H1 (cell line): Measurements from ENCODE around the gene MEF2D. TPM values are rescaled to one million over a fixed set of nuclear protein-coding genes. Genes with fewer than 3 reads are reported as not detected.

Source experiments
- CTCF ChIA-PET: fragments of 300-600 bp; sonication (Branson Sonifier 250); formaldehyde crosslinking; loops from one replicate; lab custom pipeline; 2021; ENCODE audit not compliant: partially characterized antibody; lab: Charles Lee
- POLR2A ChIA-PET: fragments of 300-600 bp; sonication (Branson Sonifier 250); formaldehyde crosslinking; loops from one replicate; lab custom pipeline; 2021; ENCODE audit warnings: inconsistent platforms; ENCODE audit not compliant: partially characterized antibody; lab: Charles Lee
- DNase-seq, 2 experiments: peaks; one replicate each; pipeline versions ENCODE4 v3.0.0 to v3.0.0-alpha.2; 2010 to 2022; ENCODE audit warnings: low spot score in 2 of 2, low read depth in 1 of 2, mixed read lengths in 1 of 2
- FAIRE-seq: peaks from 2 replicates; lab custom pipeline; 2011; peaks lifted over from hg19 to GRCh38; lab: Jason Lieb, UNC
- H2AFZ ChIP-seq: 2 replicates; pipeline ENCODE4 v1.8.1; 2012; ENCODE audit warnings: low read length, inconsistent platforms
- H2AK5ac ChIP-seq: 2 replicates; pipeline ENCODE4 v1.6.1; 2013; ENCODE audit warnings: low read depth, low read length
- H2BK120ac ChIP-seq: replicated peaks from 2 replicates; pipeline ENCODE3; 2013; ENCODE audit warnings: low read depth, low read length, inconsistent platforms
- H2BK12ac ChIP-seq: 2 replicates; pipeline ENCODE4 v1.6.1; 2013; ENCODE audit warnings: low read depth, low read length
- H2BK15ac ChIP-seq: 2 replicates; pipeline ENCODE4 v1.6.1; 2013; ENCODE audit warnings: low read length
- H2BK20ac ChIP-seq: 2 replicates; pipeline ENCODE4 v1.6.1; 2013; ENCODE audit warnings: low read length
- H2BK5ac ChIP-seq: 2 replicates; pipeline ENCODE4 v1.6.1; 2013; ENCODE audit warnings: low read depth, low read length
- H3K14ac ChIP-seq: 2 replicates; pipeline ENCODE4 v1.6.1; 2013; ENCODE audit warnings: inconsistent platforms; ENCODE audit not compliant: insufficient read length
- H3K18ac ChIP-seq: 2 replicates; pipeline ENCODE4 v1.6.1; 2013; ENCODE audit warnings: low read length; ENCODE audit errors: extremely low read depth
- H3K23ac ChIP-seq: 2 replicates; pipeline ENCODE4 v1.6.1; 2013; ENCODE audit warnings: inconsistent platforms; ENCODE audit not compliant: insufficient read length
- H3K23me2 ChIP-seq: 2 replicates; pipeline ENCODE4 v1.6.1; 2013; ENCODE audit warnings: low read depth, low read length
- H3K27ac ChIP-seq: 2 replicates; pipeline ENCODE4 v1.6.1; 2011; ENCODE audit warnings: low read depth, low read length, inconsistent platforms
- H3K27me3 ChIP-seq, 4 experiments: replicated peaks in 1 of 4; 1 replicate in 1 of 4; 2 replicates in 3 of 4; pipeline versions ENCODE4 v1.6.1 to v1.8.1; 2011 to 2013; ENCODE audit warnings: low read length in 3 of 4, mild to moderate bottlenecking in 3 of 4, inconsistent platforms in 2 of 4, mixed read lengths in 2 of 4, moderate library complexity in 1 of 4; ENCODE audit not compliant: control insufficient read depth in 3 of 4, insufficient read depth in 3 of 4; ENCODE audit errors: extremely low read depth in 1 of 4
- H3K36me3 ChIP-seq, 4 experiments: 2 replicates each; pipeline versions ENCODE4 v1.6.1 to v1.8.1; 2011 to 2013; ENCODE audit warnings: mild to moderate bottlenecking in 4 of 4, low read length in 3 of 4, moderate library complexity in 2 of 4, control low read depth in 1 of 4, inconsistent platforms in 1 of 4; ENCODE audit not compliant: insufficient read depth in 4 of 4, control insufficient read depth in 2 of 4
- H3K4ac ChIP-seq: replicated peaks from 2 replicates; pipeline ENCODE3; 2013; ENCODE audit warnings: low read length, low read depth, mixed read lengths, inconsistent platforms; ENCODE audit not compliant: insufficient read length
- H3K4me1 ChIP-seq, 4 experiments: replicated peaks in 1 of 4; 1 replicate in 1 of 4; 2 replicates in 3 of 4; pipeline versions ENCODE4 v1.6.1 to v1.8.1; 2011 to 2013; ENCODE audit warnings: low read length in 3 of 4, inconsistent platforms in 2 of 4, mixed read lengths in 1 of 4; ENCODE audit not compliant: insufficient read depth in 4 of 4, control insufficient read depth in 3 of 4
- H3K4me2 ChIP-seq, 2 experiments: 2 replicates each; pipeline versions ENCODE4 v1.6.1 to v1.8.1; 2011 to 2013; ENCODE audit warnings: low read depth in 2 of 2, low read length in 2 of 2, control low read depth in 1 of 2, inconsistent platforms in 1 of 2, mild to moderate bottlenecking in 1 of 2; ENCODE audit not compliant: insufficient read depth in 1 of 2
- H3K4me3 ChIP-seq, 4 experiments: fragments of 200-600, 300-600 bp in 1 of 4; sonication (generic), shearing (Covaris generic), sonication (Bioruptor Twin) in 1 of 4; 2 replicates each; pipeline versions ENCODE4 v1.5.1 to v1.8.1; 2011 to 2016; ENCODE audit warnings: low read length in 4 of 4, low read depth in 3 of 4, control low read depth in 2 of 4, inconsistent platforms in 2 of 4, mild to moderate bottlenecking in 2 of 4, mixed read lengths in 1 of 4, moderate library complexity in 1 of 4; ENCODE audit not compliant: insufficient read depth in 2 of 4; ENCODE audit errors: extremely low read depth in 1 of 4
- H3K56ac ChIP-seq: replicated peaks from 2 replicates; pipeline ENCODE3; 2013; ENCODE audit warnings: low read depth, mild to moderate bottlenecking, mixed read lengths, low read length, inconsistent platforms; ENCODE audit not compliant: insufficient read length
- H3K79me1 ChIP-seq: 2 replicates; pipeline ENCODE4 v1.6.1; 2013; ENCODE audit warnings: low read depth, low read length, control low read depth
- H3K79me2 ChIP-seq, 2 experiments: 2 replicates each; pipeline versions ENCODE4 v1.6.1 to v1.8.1; 2012 to 2013; ENCODE audit warnings: low read length in 2 of 2, mild to moderate bottlenecking in 2 of 2, inconsistent platforms in 1 of 2; ENCODE audit not compliant: insufficient read depth in 2 of 2, control insufficient read depth in 1 of 2
- H3K9ac ChIP-seq, 4 experiments: replicated peaks in 1 of 4; 1 replicate in 1 of 4; 2 replicates in 3 of 4; pipeline versions ENCODE4 v1.6.1 to v1.8.1; 2011 to 2013; ENCODE audit warnings: low read depth in 3 of 4, low read length in 3 of 4, control low read depth in 2 of 4, mild to moderate bottlenecking in 2 of 4, moderate library complexity in 2 of 4, inconsistent platforms in 1 of 4; ENCODE audit errors: extremely low read depth in 1 of 4
- H3K9me3 ChIP-seq, 2 experiments: 2 replicates each; pipeline versions ENCODE4 v1.6.1 to v1.8.1; 2012 to 2013; ENCODE audit warnings: mild to moderate bottlenecking in 2 of 2, moderate library complexity in 2 of 2, control low read depth in 1 of 2, inconsistent platforms in 1 of 2, low read depth in 1 of 2, low read length in 1 of 2, mixed read lengths in 1 of 2; ENCODE audit not compliant: insufficient read depth in 2 of 2
- H4K20me1 ChIP-seq, 2 experiments: replicated peaks in 1 of 2; 2 replicates each; pipeline versions ENCODE3 to v1.8.1; 2011 to 2013; ENCODE audit warnings: inconsistent platforms in 2 of 2, low read length in 2 of 2, mild to moderate bottlenecking in 1 of 2; ENCODE audit not compliant: insufficient read depth in 2 of 2, control insufficient read depth in 1 of 2
- H4K5ac ChIP-seq: 2 replicates; pipeline ENCODE4 v1.6.1; 2013; ENCODE audit warnings: low read length, low read depth, mixed read lengths, inconsistent platforms; ENCODE audit not compliant: insufficient read length
- H4K8ac ChIP-seq: 2 replicates; pipeline ENCODE4 v1.8.0; 2013; ENCODE audit warnings: mild to moderate bottlenecking, moderate library complexity, low read length, inconsistent platforms; ENCODE audit not compliant: insufficient read depth; ENCODE audit errors: extremely low read depth
- H4K91ac ChIP-seq: replicated peaks from 2 replicates; pipeline ENCODE3; 2013; ENCODE audit warnings: low read length, mixed read lengths, inconsistent platforms; ENCODE audit not compliant: insufficient read length
- CTBP2 ChIP-seq: IDR thresholded peaks from 2 replicates; pipeline ENCODE4 v1.7.0; 2011; ENCODE audit warnings: borderline replicate concordance, mild to moderate bottlenecking, moderate library complexity, mixed read lengths, low read length; ENCODE audit not compliant: insufficient read depth, insufficient read length
- EP300 ChIP-seq, 2 experiments: IDR thresholded peaks; 1 replicate in 1 of 2; 2 replicates in 1 of 2; pipeline ENCODE4 v1.6.1; 2011 to 2012; ENCODE audit warnings: low read depth in 2 of 2, low read length in 2 of 2, mild to moderate bottlenecking in 2 of 2, borderline replicate concordance in 1 of 2, inconsistent platforms in 1 of 2, moderate library complexity in 1 of 2
- KDM1A ChIP-seq: fragments of 200-600, 300-600 bp; sonication (generic); IDR thresholded peaks from 2 replicates; pipeline ENCODE4 v1.7.1; 2016; ENCODE audit warnings: mild to moderate bottlenecking, low read length, borderline replicate concordance
- POLR2AphosphoS5 ChIP-seq: IDR thresholded peaks from 2 replicates; pipeline ENCODE4 v1.6.1; 2011; ENCODE audit warnings: low read depth, low read length
- RFX5 ChIP-seq: IDR thresholded peaks from 2 replicates; pipeline ENCODE4 v1.6.1; 2011; ENCODE audit warnings: low read depth, low read length, improper control_type of control experiment, borderline replicate concordance
- SAP30 ChIP-seq: fragments of 300-600 bp; sonication (generic); IDR thresholded peaks from 2 replicates; pipeline ENCODE4 v1.7.1; 2012; ENCODE audit warnings: low read length, moderate library complexity, mild to moderate bottlenecking, inconsistent platforms; ENCODE audit not compliant: insufficient read depth, insufficient replicate concordance
- SIRT6 ChIP-seq: IDR thresholded peaks from one replicate; pipeline ENCODE4 v1.7.1; 2012; ENCODE audit warnings: low read length, inconsistent platforms
- TEAD4 ChIP-seq: IDR thresholded peaks from 2 replicates; pipeline ENCODE4 v1.6.1; 2012; ENCODE audit warnings: low read depth, low read length, inconsistent platforms, mixed read lengths
- WGBS, 2 experiments: shearing (Covaris generic) in 1 of 2; methylation state at CpG; one replicate each; pipeline versions ENCODE4 v1.1.6 to v1.1.7; 2013 to 2015; ENCODE audit warnings: low lambda C conversion rate in 2 of 2, mixed read lengths in 2 of 2, inconsistent platforms in 1 of 2, low coverage in 1 of 2, missing lambda C conversion rate in 1 of 2; ENCODE audit not compliant: insufficient replicate concordance in 2 of 2, insufficient coverage in 1 of 2, insufficient read length in 1 of 2; ENCODE audit errors: extremely low coverage in 1 of 2, missing lambda C conversion rate in 1 of 2; 5-methylcytosine and 5-hydroxymethylcytosine counted together
- polyA plus RNA-seq, 7 experiments: library from polyadenylated mRNA; depleted of rRNA in 3 of 7; stranded (reverse) in 5 of 7; unstranded in 2 of 7; fragments of >200 nt in 5 of 7; fragments of 200-250 nt in 2 of 7; gene quantifications; 1 replicate in 5 of 7; 2 replicates in 1 of 7; 4 replicates in 1 of 7; pipeline versions ENCODE4 v1.2.1 to v1.2.3, GENCODE V29; 2011 to 2013; ENCODE audit warnings: missing spikeins in 2 of 7, mixed read lengths in 2 of 7
- total RNA-seq: library from RNA; stranded (reverse); fragmentation: NEBNext Ultra II Directional; extraction: Animal tissue kit (Norgen Biotek cat#: 25700); gene quantifications from 2 replicates; pipeline ENCODE4 v1.2.1, GENCODE V29; 2021
- TF ChIP-seq, protein P1 (sequence below): IDR thresholded peaks from 2 replicates; pipeline ENCODE4 v1.6.1; 2012; ENCODE audit warnings: inconsistent platforms
- TF ChIP-seq, protein P2 (sequence below): IDR thresholded peaks from 2 replicates; pipeline ENCODE4 v1.6.1; 2012; ENCODE audit warnings: inconsistent platforms
- TF ChIP-seq, protein P3 (sequence below): IDR thresholded peaks from 2 replicates; pipeline ENCODE4 v1.6.1; 2011; ENCODE audit warnings: low read depth, mild to moderate bottlenecking, low read length; ENCODE audit not compliant: insufficient read depth

The MEF2D gene
- total and polyA plus RNA-seq, 2 of the 8 experiments (the other 6 are each of a cell fraction or from before 2014, with no cell fraction given), result 17.3 to 20.3 TPM

DNA sequence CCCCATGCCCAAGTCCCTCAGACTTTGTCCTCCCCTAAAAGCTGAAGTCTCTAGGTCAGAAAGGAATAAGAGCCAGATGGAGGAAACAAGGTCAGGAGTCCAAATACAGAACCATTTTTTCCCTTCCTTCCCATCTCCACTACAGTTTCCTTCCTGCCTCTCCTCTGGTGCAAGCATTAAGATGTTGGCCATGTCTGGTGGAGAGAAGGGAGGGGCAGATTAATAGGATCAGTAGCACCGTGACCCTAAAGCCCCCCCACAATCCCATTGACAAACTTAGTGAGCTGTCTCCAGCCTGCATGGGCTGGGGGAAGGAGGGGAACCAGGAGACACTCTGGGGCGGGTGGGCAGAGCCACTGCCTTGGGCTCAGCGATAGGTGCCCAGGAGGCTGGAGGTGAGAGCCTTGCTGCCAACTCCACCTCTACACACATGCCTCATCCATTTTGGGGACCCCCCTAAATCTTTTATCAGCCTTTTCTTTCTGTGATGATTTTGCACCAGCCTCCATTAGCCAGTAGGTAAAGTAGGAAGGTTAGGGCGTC lies 71.8 kb downstream of the MEF2D start:
- 22% methylated on average over 4 of the region's 4 CpGs; no CpG with 5 or more reads in 1 of the 2 experiments for WGBS, 2 experiments
- peaks cover 14 to 30% (median 16%) of the 10 kb centered on the region in 4 experiments for H3K4me1 ChIP-seq
- H2BK12ac ChIP-seq, result no peak overlapping the region
- H3K56ac ChIP-seq, result no peak overlapping the region
- no peaks in the 10 kb centered on the region for H3K79me2 ChIP-seq
- no peak overlapping the region for H2BK120ac ChIP-seq
- no peak overlapping the region for H3K27ac ChIP-seq
- peaks cover 72 to 100% (median 97%) of the 10 kb centered on the region in 4 experiments for H3K27me3 ChIP-seq
- no peak for FAIRE-seq
- POLR2A ChIA-PET, result interaction anchor here (1.2 to 2.4 kb wide), 5 partner anchors 7 to 22 kb away, joined by 4 to 23 read pairs (median 9); no protein-coding TSS in a partner anchor
- peak overlapping the region; percentile 67 to 72; a peak in 3 of 4 replicates for H3K4me2 ChIP-seq
- no peak overlapping the region for H2BK20ac ChIP-seq
- H4K20me1 ChIP-seq, result peaks cover 2 to 5% of the 10 kb centered on the region in 2 experiments
- peaks cover 5% of the 10 kb centered on the region; the same call in 1 of the 2 replicates for H3K23me2 ChIP-seq
- H3K4me3 ChIP-seq, result peak overlapping the region in 1 of 4 experiments; percentile 42; a peak in 2 of 8 replicates
- H3K79me1 ChIP-seq, result no peaks in the 10 kb centered on the region
- no peak overlapping the region for H2AFZ ChIP-seq
- no peak overlapping the region for H4K91ac ChIP-seq
- H3K4ac ChIP-seq, result no peak overlapping the region
- H3K18ac ChIP-seq, result no peak overlapping the region
- no peak for DNase-seq
- no peak overlapping the region for H2BK5ac ChIP-seq
- no peaks in the 10 kb centered on the region for H3K9me3 ChIP-seq
- H2AK5ac ChIP-seq, result no peak overlapping the region
- H3K23ac ChIP-seq, result no peak overlapping the region
- no peak overlapping the region for H3K14ac ChIP-seq
- no peak overlapping the region for H2BK15ac ChIP-seq
- CTCF ChIA-PET, result interaction anchor here (0.6 to 14.9 kb wide), 6 partner anchors 10 to 337 kb away, joined by 3 to 217 read pairs (median 39); no protein-coding TSS in a partner anchor
- no peak overlapping the region for H4K8ac ChIP-seq
- no peak overlapping the region for H4K5ac ChIP-seq
- no peak overlapping the region for H3K9ac ChIP-seq
- H3K36me3 ChIP-seq, result no peaks in the 10 kb centered on the region
- TF ChIP-seq SIRT6 (no peak), SAP30 (no peak), CTBP2 (no peak), KDM1A (no peak), POLR2AphosphoS5 (no peak), EP300 (IDR thresholded peaks at IDR 0.05; ENCODE audit: borderline replicate concordance in 1 of 2, low read depth in 2 of 2, low read length in 2 of 2) (no peak), TEAD4 (no peak), RFX5 (no peak)
- TF ChIP-seq, protein P1, sequence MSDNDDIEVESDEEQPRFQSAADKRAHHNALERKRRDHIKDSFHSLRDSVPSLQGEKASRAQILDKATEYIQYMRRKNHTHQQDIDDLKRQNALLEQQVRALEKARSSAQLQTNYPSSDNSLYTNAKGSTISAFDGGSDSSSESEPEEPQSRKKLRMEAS, result no peak
- TF ChIP-seq, protein P2, sequence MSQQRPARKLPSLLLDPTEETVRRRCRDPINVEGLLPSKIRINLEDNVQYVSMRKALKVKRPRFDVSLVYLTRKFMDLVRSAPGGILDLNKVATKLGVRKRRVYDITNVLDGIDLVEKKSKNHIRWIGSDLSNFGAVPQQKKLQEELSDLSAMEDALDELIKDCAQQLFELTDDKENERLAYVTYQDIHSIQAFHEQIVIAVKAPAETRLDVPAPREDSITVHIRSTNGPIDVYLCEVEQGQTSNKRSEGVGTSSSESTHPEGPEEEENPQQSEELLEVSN, result no peak
- TF ChIP-seq, protein P3, sequence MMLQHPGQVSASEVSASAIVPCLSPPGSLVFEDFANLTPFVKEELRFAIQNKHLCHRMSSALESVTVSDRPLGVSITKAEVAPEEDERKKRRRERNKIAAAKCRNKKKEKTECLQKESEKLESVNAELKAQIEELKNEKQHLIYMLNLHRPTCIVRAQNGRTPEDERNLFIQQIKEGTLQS, result no peak
